ENCODE results near the gene TUBB1.

GRCh38 chr20:59019217-59019616, at the start of gene TUBB1:
- TF ChIP-seq CTCF (conservative IDR thresholded peaks at IDR 0.05; ENCODE audit: low read length): no peak
- TF ChIP-seq EZH2phosphoT487 (IDR thresholded peaks at IDR 0.05; ENCODE audit: borderline replicate concordance): no peak

Measured in Loucy (cell line).